GM21526 (cell line): ENCODE data around the gene EVA1C.
"Not testable (repeated sequence)": the region's sequence is repeated elsewhere in the genome, so short reads cannot be mapped to it uniquely, and the experiment has no call there.

Experiments
- ATAC-seq: cut with Tn5 transposase; IDR thresholded peaks from one replicate; pipeline ENCODE4 v1.9.1; 2021; ENCODE audit warnings: moderate library complexity; ENCODE audit not compliant: unreplicated experiment, low FRiP score

Gene EVA1C

GRCh38 chr21:32484706-32485380 lies 72.3 kb downstream of the EVA1C start:
- no peak for ATAC-seq

- no peak for ATAC-seq
Observed at GRCh38 chr21:32492376-32492775, 79.9 kb downstream of the EVA1C start.

- ATAC-seq, result no peak
Observed at GRCh38 chr21:32494934-32495709, 82.6 kb downstream of the EVA1C start.

GRCh38 chr21:32496568-32496967 lies 84.1 kb downstream of the EVA1C start:
- ATAC-seq, result no peak

DNA sequence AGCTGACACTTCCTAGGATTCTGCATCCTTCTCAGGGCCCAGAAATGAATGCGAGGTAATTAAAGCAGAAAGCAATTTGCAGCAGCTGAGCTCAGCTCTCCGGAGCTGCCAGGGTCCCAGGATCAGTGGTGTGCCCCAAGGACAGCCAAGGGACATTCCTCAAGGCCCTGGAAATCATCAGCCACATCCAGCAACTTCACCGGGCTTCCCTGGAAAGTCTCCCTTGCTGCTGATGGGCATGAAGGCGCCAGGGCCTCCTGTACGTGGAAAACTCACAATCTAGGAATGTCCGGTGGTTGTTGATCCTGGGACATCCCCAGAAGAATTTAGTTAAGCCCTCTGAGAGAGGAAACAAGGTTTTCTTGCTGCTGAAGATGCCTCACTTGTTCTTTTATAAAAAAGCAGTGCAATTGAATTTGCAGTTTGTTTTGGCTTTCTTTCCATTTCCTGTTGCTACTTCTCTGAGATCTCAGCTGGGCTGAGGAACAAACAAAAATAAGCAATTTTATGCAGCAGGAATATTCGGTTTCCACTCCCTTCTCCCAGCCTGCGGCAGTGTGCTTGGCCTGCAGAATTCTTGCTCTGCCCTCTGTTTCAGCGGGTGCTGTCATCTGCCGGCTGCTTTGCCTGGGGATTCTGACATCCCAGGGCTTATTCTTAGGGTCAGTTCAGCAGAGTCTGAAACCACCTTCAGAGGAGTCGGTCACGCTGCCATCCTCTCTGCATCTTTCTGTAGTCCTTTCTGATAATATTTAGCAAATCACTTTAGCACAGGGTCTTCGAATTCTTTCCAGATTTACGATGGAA lies 86.9 kb downstream of the EVA1C start:
- ATAC-seq, result no peak

DNA sequence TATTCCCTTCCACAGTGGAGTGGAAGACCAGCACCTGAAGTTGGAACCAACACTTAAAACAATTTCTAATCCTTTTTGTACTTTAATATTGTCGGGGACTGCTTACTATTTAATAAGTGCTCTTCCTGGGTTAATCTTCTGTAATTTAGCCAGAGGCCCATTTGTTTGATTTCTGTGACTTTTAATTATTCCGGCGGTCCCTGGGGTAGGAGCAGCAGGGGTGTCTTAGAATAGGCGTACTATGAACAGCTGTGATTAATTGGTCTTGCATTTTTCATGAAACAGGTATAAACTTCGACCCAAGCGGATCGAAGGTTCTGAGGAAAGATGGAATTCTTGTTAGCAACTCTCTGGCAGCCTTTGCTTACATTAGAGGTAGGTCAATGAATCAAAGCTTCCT lies 91.1 kb downstream of the EVA1C start:
- not testable (repeated sequence) for ATAC-seq

GRCh38 chr21:32505767-32506166 lies 93.3 kb downstream of the EVA1C start:
- not testable (repeated sequence) for ATAC-seq

GRCh38 chr21:32506411-32506965 lies 94.0 kb downstream of the EVA1C start:
- not testable (repeated sequence) for ATAC-seq

DNA sequence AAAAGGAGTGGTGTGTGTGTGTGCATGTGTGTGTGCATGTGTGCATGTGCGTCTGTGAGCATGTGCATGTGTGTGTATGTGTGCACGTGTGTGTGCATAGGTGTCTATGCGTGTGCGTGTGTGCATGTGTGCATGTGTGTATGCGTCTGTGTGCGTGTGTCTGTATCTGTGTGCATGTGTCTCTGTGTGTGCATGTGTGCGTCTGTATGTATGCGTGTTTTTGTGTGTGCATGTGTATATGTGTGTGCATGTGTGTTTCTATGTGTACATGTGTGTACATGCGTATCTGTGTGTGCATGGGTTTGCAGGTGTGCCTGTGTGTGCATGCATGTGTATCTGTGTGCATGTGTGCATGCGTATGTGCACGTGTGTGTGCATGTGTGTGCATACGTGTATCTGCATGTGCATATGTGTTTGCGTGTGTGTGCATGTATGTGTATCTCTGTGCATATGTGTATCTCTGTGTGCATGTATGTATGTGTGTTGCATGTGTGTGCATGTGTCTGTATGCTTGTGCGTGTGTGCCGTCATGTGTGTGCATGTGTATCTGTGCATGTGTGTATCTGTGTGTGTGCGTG lies 94.9 kb downstream of the EVA1C start:
- no peak for ATAC-seq

DNA sequence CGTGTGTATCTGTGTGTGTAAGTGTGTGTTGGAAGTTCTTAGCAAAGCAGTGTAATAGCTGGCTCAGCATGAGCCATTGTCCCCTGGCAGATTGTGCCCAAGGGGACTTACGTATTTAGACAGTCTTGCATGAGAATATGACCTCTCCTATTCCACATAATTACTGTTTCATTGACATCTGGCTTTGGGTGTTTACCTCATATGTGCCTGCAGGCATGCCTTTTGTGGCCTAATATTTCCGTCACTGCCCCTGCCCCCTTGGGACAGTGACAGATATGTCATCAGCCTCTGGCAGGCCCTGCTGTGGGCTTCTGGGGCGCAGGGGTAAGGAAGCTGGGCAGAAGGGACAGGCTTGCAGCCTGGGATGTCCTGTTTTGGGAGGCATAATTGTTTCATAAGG lies 95.5 kb downstream of the EVA1C start:
- ATAC-seq, result not testable (repeated sequence)

- no peak for ATAC-seq
Observed at GRCh38 chr21:32508558-32508957, 96.1 kb downstream of the EVA1C start.

DNA sequence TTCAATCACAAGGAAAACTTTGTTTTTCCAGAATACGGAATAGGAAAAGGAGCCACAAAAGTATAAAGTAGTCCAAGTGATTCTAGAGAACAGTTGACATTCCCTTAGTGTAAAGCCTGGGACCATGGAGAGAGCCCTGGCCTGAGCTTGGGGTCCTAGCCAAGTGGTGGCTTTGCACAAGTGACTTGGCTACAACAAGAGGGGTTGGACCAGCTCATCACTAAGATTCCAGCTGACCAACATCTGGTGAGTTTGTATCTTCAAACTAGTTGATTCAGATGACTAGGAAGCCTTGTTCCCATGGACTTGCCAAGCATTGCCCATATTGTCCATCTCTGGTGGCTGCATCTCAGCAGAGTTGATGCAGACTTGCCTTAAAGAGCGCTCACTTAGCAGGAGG lies 96.5 kb downstream of the EVA1C start:
- ATAC-seq, result not testable (repeated sequence)

- ATAC-seq, result no peak
Observed at GRCh38 chr21:32514275-32515055, 102.0 kb downstream of the EVA1C start.

DNA sequence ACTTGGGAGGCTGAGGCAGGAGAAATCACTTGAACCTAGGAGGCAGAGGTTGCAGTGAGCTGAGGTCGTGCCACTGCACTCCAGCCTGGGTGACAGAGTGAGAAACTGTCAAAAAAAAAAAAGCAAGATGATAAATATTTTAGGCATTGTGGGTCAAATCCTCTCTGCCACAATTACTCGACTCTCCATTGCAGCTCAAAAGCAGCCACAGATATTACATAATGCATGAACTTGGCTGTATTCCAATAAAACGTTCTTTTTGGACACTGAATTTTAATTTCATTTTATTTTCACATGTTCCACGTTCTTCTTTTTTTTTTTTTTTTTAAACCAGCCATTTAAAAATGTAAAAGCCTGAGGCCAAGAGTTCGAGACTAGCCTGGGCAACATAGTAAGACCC lies 103.4 kb downstream of the EVA1C start:
- no peak for ATAC-seq

DNA sequence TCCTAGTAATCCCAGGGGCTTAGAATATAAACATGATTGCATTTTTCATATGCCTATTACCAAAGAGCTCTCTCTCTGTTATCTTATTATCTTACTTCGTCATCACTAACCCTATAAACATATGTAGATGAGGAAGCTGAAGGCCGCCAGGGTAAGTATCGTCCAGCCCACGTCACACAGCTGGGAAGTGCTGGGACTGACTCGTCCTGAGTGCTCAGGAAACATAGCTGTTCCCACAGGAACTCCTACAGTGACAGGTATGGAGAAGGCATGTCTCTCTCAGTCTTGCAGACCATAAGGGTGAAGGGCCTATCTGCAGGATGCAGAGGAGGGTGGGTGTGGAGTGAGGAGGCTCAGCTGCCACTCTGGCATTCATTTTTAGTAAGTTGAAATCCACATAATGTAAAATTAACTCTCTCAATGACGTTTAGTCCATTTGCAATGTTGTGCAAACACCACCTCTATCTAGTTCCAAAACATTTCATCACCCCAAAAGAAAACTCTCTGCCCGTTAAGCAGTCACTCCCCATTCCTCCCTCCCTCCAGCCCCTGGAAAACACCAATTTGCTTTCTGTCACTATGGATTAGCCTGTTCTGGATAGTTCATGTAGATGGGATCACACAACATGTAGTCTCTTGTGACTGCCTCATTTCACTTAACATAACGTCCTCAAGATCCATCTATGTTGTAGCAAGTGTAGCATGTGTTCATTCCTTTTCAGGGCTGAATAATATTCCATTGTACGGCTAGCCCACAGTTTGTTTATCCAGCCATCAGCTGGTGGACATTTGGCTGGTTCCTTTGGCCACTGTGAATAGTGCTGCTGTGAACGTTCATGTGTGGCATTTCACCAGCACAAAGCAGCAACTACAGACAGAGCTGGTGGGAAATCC lies 104.5 kb downstream of the EVA1C start:
- no peak for ATAC-seq

DNA sequence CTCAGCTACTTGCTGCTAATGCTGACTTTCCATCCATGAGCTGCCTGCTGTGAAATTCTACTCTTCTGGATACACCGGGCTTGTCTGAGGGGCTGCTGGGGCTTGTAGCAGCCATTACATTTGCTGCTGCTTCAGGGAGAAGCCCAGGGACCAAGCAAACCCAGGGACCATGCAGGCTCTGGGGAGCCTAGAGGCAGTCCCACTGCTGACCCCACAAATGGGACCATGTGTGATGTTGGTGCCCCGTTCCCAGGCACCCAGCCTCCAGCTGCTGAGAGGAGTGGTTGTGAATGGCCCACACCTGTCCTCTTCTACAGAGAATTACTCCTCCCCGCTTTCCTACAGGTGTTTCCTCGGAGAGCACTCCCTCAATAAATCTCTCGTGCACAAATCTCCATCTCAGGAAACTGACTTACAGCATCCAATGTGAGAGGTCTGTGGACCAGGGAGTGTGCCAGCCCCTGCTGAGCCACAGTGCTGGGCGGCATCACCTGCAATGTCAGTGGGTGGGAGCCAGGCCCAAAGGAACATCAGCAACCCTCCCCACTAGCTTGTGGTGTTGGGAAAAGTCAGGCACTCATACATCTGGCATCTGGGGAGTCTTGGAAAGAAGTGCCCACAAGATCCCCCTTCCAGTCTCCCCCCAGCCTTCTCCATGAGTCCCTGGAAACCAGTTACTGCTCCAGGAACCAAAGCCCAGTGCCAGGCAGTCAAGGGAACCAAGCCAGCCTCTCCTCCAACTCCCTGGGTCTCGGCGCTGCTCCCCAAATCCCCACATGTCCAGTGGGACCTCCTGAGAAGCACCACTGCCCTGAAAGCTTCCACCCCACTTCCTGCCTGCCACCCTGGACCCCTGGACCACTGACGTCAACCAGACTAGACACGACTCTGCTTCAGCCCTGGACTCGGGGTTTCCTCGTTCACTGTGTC lies 107.7 kb downstream of the EVA1C start:
- ATAC-seq, result no peak

DNA sequence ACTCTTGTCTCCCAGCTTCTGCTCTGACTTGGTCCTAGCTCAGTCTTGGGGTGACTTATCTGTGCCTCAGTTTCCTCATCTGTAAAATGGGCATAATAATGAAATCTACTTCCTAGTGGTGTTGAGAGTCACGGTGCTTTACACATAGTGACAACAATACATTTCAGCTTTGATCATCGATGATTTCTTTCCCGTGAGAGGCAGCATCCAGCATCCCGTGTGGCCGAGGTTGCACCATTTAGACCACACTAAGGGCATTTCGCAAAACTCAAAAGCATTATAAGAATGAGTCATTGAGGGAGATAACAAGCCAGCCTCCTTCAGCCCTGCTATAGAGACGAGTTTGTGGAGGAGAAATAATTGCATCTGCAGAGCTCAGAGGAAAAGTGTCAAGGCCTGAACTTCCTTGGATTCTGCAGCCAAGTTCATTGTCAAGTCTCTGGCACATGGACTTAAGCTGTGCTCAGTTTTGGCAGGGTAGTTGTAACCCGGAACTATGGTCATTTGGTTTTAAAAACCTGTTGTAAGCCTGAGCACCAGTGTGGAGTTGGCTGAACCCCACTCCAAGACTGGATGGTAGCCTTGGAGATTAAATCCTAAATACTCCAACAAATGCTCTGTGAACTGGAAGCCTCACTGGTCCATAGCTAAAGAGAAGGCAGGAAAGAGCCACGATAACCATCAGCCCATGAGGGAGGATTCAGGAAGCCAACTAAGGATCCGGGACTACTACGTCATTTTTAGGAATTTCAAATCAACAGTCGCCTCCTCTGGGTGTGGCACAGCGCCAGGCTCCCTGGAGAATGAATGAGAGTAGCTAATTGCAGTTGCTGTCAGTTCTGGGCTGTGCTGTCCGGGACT lies 108.6 kb downstream of the EVA1C start:
- no peak for ATAC-seq
